Erythroblast (primary cell): Measurements from ENCODE around the gene MAPK10.

Source experiments
- GATA1 ChIP-seq: IDR thresholded peaks from 2 replicates; pipeline ENCODE4 v1.6.1; 2011; ENCODE audit warnings: low read depth, mild to moderate bottlenecking, control low read depth, low read length, moderate library complexity
- POLR2A ChIP-seq: IDR thresholded peaks from 2 replicates; pipeline ENCODE4 v1.6.1; 2011; ENCODE audit warnings: mild to moderate bottlenecking, low read length

GRCh38 chr4:86326400-86326799 lies 33.5 kb downstream of the MAPK10 start:
- no peak for TF ChIP-seq POLR2A
- no peak for TF ChIP-seq GATA1
